HG03460 (cell line): Measurements from ENCODE around the gene ICAM5.

ENCODE experiments used
- ATAC-seq: cut with Tn5 transposase; IDR thresholded peaks from one replicate; pipeline ENCODE4 v1.9.1; 2021; ENCODE audit not compliant: unreplicated experiment

The ICAM5 gene

GRCh38 chr19:10339977-10340376, 50.2 kb downstream of the ICAM5 start:
- no peak for ATAC-seq

DNA sequence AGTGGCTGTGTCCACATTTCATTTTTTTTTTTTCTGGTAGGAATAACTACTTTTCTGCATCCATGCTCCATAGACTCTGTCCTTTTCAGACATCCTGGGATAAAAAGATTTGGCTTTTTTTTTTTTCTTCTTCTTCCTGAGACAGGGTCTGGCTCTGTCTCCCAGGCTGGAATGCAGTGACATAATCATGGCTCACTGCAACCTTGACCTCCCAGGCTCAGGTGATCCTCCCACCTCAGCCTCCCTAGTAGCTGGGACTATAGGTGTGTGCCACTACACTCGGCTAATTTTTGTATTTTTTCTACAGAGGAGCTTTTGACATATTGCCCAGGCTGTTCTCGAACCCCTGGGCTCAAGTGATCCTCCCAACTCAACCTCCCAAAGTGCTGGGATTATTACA, 53.7 kb downstream of the ICAM5 start:
- no peak for ATAC-seq

GRCh38 chr19:10344780-10345179, 55.0 kb downstream of the ICAM5 start:
- no peak for ATAC-seq
